Raji (cell line): ENCODE results near the gene GRIN2A.

Experiments used
- POLR2A ChIP-seq: IDR thresholded peaks from 2 replicates; pipeline ENCODE4 v1.6.1; 2011; ENCODE audit warnings: low read depth, low read length, control low read depth; ENCODE audit not compliant: insufficient read depth

The GRIN2A gene

DNA sequence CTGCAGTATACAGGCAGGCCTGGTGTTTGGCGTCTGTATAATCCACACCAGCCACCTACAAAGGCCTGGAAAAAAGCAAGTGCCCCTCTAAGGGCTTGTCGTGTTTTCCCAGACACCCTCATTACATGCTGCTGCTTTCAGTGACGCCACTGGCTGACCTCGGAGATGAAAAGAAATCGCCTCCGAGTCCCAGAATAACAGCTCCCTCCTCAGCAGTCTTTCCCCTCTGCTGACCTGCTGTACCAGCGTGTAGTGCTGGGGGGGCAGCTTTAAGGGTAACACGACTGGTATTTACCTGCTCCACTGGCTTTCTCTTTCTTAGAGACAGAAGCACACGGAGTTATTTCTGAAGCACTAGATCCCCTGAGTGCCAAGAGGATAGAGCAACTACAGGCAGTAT, 296.8 kb downstream of the GRIN2A start:
- TF ChIP-seq POLR2A: no peak

DNA sequence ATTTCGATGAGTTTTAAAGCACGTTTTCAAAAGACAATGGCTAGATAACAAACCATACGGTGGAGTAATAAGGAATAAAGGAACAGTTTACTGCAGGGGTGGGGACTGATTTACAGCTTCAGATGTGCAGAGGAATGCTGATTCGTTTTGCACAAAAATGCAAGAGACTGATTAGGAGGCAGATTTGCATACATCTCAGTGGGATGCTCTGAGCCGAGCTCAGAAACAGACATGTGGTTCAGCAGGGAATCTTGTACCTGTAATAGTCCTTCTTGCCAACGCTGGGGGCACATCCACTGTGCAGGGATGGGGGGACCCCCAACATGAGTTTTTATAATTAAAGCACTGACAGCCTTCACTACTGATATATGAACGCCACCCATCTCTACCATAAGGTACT, 308.0 kb downstream of the GRIN2A start:
- no peak for TF ChIP-seq POLR2A

DNA sequence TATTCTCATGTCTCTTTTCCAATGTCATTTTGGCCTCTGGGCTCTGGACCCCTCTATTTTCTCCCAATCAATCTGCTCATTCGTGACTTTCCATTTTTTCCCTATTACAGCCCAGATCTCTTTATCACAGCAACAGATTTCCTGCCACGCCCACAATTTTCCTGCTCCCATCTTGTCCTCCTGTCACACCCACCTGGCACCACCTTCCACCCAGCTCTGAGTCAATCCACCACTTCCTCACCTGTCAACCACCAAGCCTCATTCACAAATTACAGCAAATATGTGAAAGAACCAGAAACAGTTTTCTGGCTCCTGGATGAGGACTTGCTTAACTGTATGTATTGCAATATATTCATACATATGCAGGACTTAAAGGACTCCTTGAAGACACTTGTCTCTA, 311.3 kb downstream of the GRIN2A start:
- no peak for TF ChIP-seq POLR2A

DNA sequence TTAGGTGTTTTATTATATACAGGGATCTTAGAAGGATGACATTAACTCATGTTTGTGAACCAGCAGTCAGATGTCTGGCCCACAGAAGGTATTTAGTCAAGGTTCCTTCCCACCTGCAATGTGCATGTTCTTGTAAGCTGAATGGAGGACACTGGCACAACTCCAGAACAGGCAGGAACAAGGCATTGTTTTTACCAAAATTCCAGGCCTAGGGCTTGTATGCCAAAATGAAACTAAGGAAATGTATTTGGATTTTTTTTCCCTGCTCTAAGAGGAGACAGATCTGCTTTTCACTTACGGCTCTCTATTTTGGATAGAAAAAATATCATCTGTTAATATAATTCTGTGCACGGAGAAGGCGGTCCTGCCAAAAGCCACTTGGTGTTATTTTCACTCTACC, 312.5 kb downstream of the GRIN2A start:
- TF ChIP-seq POLR2A: no peak

DNA sequence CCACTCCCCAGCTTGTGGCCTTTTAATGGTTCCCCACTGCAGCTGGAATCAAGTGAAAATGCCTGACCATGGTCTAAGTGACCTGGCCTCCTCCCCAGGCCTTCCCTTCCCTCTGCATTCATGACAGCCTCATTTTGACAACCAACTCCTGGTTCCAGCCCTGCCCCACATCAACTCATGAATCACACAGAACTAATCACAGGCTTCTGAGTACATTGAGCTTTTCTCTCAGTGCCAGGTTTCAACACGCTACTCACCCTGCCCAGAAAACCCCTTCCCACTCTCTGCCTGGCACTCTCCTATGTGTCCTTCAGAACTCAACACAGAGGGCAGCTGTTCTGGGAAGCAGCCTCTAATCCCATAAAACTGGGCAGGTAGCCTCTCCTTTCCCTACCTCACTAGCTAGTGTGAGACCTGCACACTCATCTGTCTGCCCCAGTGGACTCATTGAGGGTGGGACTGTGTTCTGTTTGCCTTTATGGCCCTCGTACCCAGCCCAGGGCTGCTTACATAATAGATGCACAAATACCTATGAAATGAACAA, 313.6 kb downstream of the GRIN2A start:
- TF ChIP-seq POLR2A: no peak

DNA sequence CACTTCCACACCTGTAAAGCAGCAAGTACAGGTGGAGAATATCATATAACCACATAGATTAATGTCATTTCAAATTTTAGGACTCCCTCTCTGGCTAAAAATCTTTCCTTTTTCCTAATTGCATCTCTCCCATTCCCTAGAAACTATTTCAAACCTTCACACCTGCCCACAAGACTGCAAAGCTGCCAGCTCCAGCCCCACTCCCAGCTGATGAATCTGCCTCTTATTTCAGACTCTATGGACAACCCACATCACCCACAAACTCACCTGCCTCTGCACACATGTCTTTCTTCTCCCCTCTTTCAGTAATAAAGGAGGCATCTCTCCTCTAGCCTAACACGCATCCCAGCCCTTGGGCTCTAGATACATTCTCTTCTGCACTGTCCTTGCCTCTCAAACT, 315.1 kb downstream of the GRIN2A start:
- no peak for TF ChIP-seq POLR2A

DNA sequence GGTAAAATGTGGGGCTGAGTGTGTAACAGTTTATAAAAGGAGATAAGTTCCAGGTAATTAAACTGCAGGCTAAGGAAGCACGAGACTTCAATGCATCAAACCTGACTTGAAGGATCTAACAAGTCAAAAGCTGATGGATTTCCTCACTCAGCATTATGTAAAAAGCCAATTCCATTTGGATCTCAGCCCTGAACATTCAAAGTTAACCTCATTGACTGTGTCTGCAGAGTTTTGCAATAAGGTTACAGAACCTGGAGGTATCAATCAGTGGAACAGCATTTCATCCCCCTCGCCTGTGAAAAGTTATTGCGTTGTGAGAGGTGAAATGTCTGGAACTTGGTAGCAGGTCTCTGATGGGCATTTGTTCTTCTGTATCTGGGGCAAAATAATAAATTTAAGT, 317.8 kb downstream of the GRIN2A start:
- TF ChIP-seq POLR2A: no peak

DNA sequence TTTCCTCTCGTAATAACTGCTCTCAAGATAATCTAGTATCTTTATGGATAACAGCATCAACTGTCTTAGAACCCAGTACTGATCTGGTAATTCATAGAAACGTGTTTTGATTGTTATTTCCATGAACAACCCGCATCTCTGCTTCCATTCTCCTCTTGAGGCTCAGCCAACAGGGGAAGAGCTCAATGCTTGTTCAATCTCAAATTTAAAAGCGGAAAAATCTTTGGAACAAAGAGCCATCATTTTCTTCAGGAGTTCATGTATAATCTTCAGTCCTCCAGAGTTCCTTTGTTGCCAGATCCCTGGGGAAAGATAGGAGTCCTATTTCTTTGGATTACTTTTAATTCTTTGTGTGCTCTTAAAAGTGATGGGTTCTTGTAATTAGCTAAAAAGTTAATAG, 319.9 kb downstream of the GRIN2A start:
- no peak for TF ChIP-seq POLR2A

DNA sequence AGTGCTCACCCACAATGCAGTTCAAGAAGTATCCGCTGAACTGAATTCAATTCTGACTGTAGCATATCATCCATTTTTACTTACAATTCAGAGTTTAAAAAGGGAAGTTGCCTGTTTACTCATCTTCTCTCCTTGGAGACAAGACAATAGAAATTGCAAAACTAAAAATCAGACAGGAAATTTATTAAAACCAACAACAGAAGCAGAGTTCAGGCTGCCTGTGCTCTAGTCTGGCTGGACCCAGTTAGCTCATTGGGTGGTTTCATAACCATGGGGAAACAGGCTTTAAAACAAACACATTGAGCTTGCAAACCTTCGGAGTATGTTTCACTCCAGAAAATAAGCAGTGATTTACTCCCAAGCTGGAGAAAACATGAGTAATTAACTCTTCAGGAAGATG, 321.4 kb downstream of the GRIN2A start:
- TF ChIP-seq POLR2A: no peak

DNA sequence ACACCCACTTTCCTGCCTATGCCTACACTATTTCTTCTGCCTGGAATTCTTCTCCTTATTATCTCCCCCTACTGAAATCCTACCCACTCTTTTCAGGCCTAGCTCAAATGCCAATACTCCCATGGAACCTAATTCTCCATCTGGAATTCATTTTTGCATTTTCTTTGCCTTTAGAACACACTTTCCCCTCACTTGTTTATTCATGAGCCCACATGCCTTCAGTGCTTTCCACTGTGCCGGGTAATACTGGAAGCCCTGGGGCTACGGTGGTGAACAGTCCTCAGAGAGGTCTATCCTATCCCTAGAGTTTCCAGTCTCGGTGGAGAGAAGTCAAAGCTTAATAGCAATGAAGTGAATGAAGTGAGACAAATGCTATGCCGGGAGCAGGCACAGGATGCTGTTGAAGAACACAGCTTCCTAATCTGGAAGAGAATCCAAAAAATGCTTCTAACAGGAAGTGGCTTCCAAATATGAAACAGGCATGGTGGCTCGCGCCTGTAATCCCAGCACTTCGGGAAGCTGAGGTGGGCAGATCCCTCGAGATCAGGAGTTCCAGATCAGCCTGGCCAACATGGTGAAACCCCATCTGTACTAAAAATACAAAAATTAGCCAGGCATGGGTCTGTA, 322.4 kb downstream of the GRIN2A start:
- TF ChIP-seq POLR2A: no peak

DNA sequence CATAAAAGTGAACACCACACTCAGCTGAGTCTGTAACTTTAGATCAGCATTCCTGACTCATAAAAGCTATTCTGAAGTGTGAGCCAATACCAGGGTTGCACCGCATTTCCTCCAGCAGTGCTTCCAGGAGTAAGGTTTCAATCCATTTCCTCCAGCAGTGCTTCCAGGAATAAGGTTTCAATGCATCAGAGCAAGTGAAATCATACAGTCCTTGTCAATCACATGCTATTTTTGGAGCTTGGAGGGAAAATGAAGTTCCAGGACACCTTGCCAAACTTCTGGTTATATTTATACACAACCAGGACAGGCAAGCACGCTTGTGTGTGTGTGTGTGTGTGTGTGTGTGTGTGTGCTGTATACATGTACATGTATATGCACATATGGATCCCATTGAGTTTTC, 327.6 kb downstream of the GRIN2A start:
- TF ChIP-seq POLR2A: no peak

DNA sequence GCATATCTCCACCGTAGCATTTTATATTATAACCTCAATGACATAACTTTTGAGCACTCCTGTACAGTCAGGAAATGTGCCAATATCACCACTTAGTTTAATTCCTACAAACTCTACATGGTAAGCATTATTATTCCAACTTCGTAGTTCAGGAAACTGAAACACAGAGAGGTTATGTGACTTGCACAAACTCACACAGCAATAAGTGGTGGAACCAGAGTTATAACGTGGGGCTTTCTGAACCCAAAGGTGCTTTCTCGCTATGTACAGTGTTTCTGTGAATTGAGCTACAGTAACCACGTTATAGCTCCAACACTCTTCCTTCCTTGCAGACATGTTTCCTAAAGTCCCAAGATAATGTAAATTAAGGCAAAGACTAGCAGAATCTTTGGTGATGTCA, 330.2 kb downstream of the GRIN2A start:
- no peak for TF ChIP-seq POLR2A

DNA sequence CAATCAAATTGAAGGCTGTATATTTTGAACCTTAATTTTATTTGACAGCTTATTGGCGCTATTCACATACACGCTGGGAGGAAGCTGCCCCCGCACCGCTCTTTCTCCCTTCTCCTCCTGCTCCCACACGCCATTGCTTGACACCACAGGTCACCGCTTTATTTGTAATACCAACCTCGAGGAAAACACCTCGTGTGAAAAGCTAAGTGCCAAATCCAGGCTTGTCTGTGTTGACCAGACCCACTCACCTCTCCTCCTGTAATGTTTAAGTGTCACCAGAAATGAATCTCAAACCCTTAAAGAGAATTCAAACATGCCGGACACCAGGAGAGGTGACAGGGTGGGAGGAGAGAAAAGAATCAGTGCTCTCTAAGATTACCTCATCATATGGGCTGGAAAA, 331.4 kb downstream of the GRIN2A start:
- no peak for TF ChIP-seq POLR2A

DNA sequence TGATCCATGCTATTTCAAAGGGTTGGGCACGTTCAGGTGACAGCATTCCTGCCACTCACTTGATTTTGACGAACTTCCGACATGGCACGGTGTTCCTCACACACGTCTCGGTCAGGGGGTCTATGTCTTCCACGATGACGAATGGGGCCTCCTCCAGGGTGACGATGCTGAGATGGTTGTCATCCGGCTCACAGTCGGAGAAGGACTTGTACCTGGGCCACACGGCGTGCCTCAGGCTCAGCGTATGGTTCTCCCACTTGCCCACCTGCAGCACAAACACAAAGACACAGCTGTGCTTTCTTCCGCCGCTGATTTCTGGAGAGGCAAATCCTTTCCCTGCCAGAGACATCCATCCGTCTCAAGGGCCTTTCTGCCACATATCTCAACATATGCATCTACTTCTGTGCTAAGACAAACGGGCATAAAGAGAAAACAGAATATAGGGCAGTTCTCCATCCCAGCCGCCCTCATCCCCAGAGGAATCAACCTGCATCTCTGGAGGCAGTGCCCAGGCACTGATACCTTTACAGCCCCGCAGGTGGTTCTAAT, 332.5 kb downstream of the GRIN2A start:
- TF ChIP-seq POLR2A: no peak

DNA sequence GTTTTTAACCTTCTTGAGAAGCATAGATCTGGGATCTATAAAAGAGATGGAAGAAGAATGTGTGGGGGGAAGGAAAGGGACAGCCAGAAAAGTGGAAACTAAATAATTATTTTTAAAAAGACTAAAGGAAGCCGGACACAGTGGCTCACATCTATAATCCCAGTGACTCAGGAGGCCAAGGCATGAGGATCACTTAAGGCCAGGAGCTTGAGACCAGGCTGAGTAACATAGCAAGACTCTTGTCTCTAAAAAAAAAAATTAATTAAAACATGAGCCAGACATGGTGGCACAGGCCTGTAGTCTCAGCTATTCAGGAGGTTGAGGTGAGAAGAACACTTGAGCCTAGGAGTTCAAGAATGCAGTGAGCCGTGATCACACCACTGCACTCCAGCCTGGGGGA, 335.1 kb downstream of the GRIN2A start:
- no peak for TF ChIP-seq POLR2A

DNA sequence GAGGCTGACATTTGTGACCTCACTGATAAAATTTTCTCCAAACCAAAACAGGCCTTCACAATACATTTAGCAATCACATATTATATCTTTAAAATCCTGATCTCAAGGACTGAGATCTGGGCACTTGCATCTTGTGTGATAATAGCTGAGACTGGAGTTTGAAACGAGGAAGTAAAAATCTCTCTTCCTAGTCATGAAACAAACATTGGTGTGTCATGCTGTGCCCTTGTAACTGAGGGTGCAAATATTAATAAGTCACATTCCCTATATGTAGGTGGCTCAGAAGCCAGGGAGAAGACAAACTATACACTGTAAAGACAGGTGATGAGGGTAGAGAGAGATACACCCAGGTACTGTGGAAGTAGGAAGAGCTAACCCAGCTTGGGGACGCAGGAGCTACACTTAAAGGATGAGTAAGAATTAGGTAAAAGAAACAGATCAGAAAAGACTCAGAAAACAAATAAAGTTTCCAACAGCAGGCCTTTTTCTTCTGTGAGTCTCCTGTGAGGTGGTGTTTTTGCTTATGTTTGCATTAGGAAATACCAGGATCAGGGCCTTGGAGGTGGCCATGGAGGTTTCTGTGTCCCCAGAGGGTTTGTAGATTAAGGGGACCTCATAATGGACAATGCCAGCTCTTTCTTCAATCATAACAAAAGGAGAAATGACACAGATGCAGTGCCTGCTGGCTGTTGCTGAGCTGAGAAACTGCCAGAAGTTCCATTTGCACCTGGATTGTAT, 335.7 kb downstream of the GRIN2A start:
- no peak for TF ChIP-seq POLR2A
